Panc1 (cell line): Measurements from ENCODE around the gene MPP7. TPM values are rescaled to one million over a fixed set of nuclear protein-coding genes. Genes with fewer than 3 reads are reported as not detected.

Source experiments
- ATAC-seq: fragments of 200-7000 bp; cut with Tn5 transposase; 2 replicates; pipeline ENCODE4 v1.9.1; 2020; ENCODE audit warnings: mild to moderate bottlenecking, moderate library complexity
- BruUV-seq: library from RNA; stranded (reverse); fragments of 400-500 nt; replicated peaks from 2 replicates; lab custom pipeline; 2021; lab: Mats Ljungman, UMichigan
- CTCF ChIA-PET: fragments of 300-600 bp; sonication (Branson Sonifier 250); formaldehyde crosslinking; loops from one replicate; lab custom pipeline; 2022; ENCODE audit warnings: antibody characterized with exemption; lab: Charles Lee
- POLR2A ChIA-PET: fragments of 300-600 bp; sonication (Branson Sonifier 250); formaldehyde crosslinking; loops from one replicate; lab custom pipeline; 2022; ENCODE audit warnings: antibody characterized with exemption; lab: Charles Lee
- DNase-seq: peaks from one replicate; pipeline ENCODE4 v3.0.0-alpha.2; 2010; ENCODE audit warnings: low read depth, low spot score
- H3K27ac ChIP-seq: 2 replicates; pipeline ENCODE4 v1.5.1; 2011; ENCODE audit warnings: mild to moderate bottlenecking, low read length, inconsistent platforms
- H3K27me3 ChIP-seq: fragments of 200-500 bp; sonication (Bioruptor generic); 2 replicates; pipeline ENCODE4 v1.6.0; 2014; ENCODE audit warnings: low read length, inconsistent platforms; ENCODE audit not compliant: control insufficient read depth, insufficient read depth
- H3K36me3 ChIP-seq: fragments of 200-500 bp; sonication (Bioruptor generic); 2 replicates; pipeline ENCODE4 v1.5.1; 2014; ENCODE audit warnings: inconsistent platforms, mild to moderate bottlenecking, low read length, moderate library complexity; ENCODE audit not compliant: control insufficient read depth, insufficient read depth
- H3K4me1 ChIP-seq: 2 replicates; pipeline ENCODE4 v1.5.1; 2011; ENCODE audit warnings: inconsistent platforms, mild to moderate bottlenecking, low read length, moderate library complexity; ENCODE audit not compliant: control insufficient read depth, insufficient read depth
- H3K4me3 ChIP-seq, 2 experiments: 2 replicates each; pipeline ENCODE4 v1.5.1; 2011 to 2012; ENCODE audit warnings: low read depth in 2 of 2, low read length in 2 of 2, mild to moderate bottlenecking in 2 of 2, inconsistent platforms in 1 of 2, moderate library complexity in 1 of 2
- H3K9me3 ChIP-seq: fragments of 200-500 bp; sonication (Bioruptor generic); 2 replicates; pipeline ENCODE4 v1.5.1; 2014; ENCODE audit warnings: low read depth, mild to moderate bottlenecking, inconsistent platforms, low read length, moderate library complexity; ENCODE audit not compliant: control insufficient read depth, insufficient read depth
- POLR2AphosphoS5 ChIP-seq: IDR thresholded peaks from 2 replicates; pipeline ENCODE4 v1.6.1; 2012; ENCODE audit warnings: mild to moderate bottlenecking, low read depth, low read length, moderate library complexity
- SIN3A ChIP-seq: IDR thresholded peaks from 2 replicates; pipeline ENCODE4 v1.6.1; 2012; ENCODE audit warnings: low read depth, mild to moderate bottlenecking, low read length, moderate library complexity, borderline replicate concordance; ENCODE audit not compliant: insufficient read depth
- TCF7L2 ChIP-seq: IDR thresholded peaks from 2 replicates; pipeline ENCODE4 v1.6.1; 2011; ENCODE audit warnings: mild to moderate bottlenecking, low read depth, low read length, inconsistent platforms
- in situ Hi-C: cut with HindIII; loops from 2 replicates; pipeline ENCODE4 v1.10.0; 2016; ENCODE audit warnings: low sequenced_read_pairs, low pct_unique_long_range_greater_than_20kb
- intact Hi-C: fragments of 100-400 bp; cut with micrococcal nuclease; formaldehyde crosslinking; loops from one replicate; pipeline ENCODE4 v1.10.0; 2022; ENCODE audit not compliant: unreplicated experiment
- total RNA-seq: library from RNA; stranded (reverse); gene quantifications from one replicate; pipeline ENCODE4 v1.2.1, GENCODE V29; 2021; ENCODE audit not compliant: unreplicated experiment
- TF ChIP-seq, protein P1 (sequence below): fragments of 450-650 bp; IDR thresholded peaks from 2 replicates; pipeline ENCODE4 v1.5.1; 2017; ENCODE audit warnings: mild to moderate bottlenecking
- TF ChIP-seq, protein P2 (sequence below), 2 experiments: IDR thresholded peaks; 2 replicates each; pipeline ENCODE4 v1.6.1; 2011 to 2012; ENCODE audit warnings: low read depth in 2 of 2, control low read depth in 1 of 2, low read length in 1 of 2, mild to moderate bottlenecking in 1 of 2, moderate library complexity in 1 of 2; ENCODE audit not compliant: insufficient read depth in 1 of 2

MPP7 gene
- total RNA-seq, 1 experiment from 2014 or later, result 0.49 TPM

DNA sequence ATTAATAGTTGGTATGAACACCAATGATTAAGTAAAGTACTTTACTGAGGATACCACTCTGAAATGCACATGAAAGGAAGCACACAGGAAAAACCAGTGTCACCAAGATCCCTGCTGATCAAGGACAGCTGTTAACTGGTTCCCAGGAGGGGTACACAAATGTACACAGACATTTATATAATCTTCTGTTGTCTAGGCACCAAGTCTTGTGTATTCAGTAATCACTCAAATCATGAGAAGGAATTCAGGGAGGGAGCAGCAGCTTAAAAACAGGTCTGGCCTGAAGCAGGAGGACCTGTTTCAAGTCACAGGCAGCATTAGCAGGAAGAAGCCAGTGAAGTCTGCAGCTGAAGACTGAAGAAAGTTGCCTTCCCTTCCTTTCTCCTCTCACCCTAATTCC is 18.7 kb downstream of the MPP7 start:
- BruUV-seq, result no TSS peak
- H3K27me3 ChIP-seq, result no peaks in the 10 kb centered on the region
- in situ Hi-C loops, result no loop called here
- intact Hi-C loops, result no loop called here
- POLR2A ChIA-PET, result no interaction called here
- H3K4me1 ChIP-seq, result no peaks in the 10 kb centered on the region
- DNase-seq, result no peak
- H3K4me3 ChIP-seq, result no peak overlapping the region
- H3K9me3 ChIP-seq, result no peaks in the 10 kb centered on the region
- H3K36me3 ChIP-seq, result no peaks in the 10 kb centered on the region
- ATAC-seq, result no peak
- CTCF ChIA-PET, result no interaction called here
- H3K27ac ChIP-seq, result no peak overlapping the region
- TF ChIP-seq SIN3A (no peak), POLR2AphosphoS5 (no peak), TCF7L2 (no peak)
- TF ChIP-seq, protein P1, sequence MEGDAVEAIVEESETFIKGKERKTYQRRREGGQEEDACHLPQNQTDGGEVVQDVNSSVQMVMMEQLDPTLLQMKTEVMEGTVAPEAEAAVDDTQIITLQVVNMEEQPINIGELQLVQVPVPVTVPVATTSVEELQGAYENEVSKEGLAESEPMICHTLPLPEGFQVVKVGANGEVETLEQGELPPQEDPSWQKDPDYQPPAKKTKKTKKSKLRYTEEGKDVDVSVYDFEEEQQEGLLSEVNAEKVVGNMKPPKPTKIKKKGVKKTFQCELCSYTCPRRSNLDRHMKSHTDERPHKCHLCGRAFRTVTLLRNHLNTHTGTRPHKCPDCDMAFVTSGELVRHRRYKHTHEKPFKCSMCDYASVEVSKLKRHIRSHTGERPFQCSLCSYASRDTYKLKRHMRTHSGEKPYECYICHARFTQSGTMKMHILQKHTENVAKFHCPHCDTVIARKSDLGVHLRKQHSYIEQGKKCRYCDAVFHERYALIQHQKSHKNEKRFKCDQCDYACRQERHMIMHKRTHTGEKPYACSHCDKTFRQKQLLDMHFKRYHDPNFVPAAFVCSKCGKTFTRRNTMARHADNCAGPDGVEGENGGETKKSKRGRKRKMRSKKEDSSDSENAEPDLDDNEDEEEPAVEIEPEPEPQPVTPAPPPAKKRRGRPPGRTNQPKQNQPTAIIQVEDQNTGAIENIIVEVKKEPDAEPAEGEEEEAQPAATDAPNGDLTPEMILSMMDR, result no peak
- TF ChIP-seq, protein P2, sequence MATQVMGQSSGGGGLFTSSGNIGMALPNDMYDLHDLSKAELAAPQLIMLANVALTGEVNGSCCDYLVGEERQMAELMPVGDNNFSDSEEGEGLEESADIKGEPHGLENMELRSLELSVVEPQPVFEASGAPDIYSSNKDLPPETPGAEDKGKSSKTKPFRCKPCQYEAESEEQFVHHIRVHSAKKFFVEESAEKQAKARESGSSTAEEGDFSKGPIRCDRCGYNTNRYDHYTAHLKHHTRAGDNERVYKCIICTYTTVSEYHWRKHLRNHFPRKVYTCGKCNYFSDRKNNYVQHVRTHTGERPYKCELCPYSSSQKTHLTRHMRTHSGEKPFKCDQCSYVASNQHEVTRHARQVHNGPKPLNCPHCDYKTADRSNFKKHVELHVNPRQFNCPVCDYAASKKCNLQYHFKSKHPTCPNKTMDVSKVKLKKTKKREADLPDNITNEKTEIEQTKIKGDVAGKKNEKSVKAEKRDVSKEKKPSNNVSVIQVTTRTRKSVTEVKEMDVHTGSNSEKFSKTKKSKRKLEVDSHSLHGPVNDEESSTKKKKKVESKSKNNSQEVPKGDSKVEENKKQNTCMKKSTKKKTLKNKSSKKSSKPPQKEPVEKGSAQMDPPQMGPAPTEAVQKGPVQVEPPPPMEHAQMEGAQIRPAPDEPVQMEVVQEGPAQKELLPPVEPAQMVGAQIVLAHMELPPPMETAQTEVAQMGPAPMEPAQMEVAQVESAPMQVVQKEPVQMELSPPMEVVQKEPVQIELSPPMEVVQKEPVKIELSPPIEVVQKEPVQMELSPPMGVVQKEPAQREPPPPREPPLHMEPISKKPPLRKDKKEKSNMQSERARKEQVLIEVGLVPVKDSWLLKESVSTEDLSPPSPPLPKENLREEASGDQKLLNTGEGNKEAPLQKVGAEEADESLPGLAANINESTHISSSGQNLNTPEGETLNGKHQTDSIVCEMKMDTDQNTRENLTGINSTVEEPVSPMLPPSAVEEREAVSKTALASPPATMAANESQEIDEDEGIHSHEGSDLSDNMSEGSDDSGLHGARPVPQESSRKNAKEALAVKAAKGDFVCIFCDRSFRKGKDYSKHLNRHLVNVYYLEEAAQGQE (IDR thresholded peaks at IDR 0.05; ENCODE audit: insufficient read depth in 1 of 2, low read depth in 2 of 2, low read length in 1 of 2), result no peak

DNA sequence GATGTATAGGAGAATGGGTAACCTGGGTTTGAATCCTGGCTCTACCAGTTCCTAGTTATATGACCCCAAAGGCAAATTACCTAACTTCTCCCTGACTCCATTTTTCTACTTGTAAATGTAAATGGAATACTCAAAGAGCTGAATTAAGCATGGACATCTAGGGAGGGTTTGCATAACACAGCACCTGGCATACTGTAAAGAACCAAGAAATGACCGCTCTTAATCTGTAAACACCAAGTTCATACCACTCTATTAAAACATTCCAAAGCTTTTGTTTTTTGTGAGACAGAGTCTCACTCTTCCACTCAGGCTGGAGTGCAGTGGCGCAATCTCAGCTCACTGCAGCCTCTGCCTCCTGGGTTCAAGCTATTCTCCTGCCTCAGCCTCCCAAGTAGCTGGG is 19.6 kb downstream of the MPP7 start:
- in situ Hi-C loops (no loop called here), intact Hi-C loops (no loop called here)
- Histone ChIP-seq H3K36me3 (no peaks in the 10 kb centered on the region), H3K27ac (no peak overlapping the region), H3K4me1 (no peaks in the 10 kb centered on the region), H3K9me3 (no peaks in the 10 kb centered on the region), H3K4me3 (no peak overlapping the region), H3K27me3 (no peaks in the 10 kb centered on the region)
- TF ChIP-seq, protein P1, result no peak
- TF ChIP-seq, protein P2 (IDR thresholded peaks at IDR 0.05; ENCODE audit: insufficient read depth in 1 of 2, low read depth in 2 of 2, low read length in 1 of 2), result no peak
- TF ChIP-seq POLR2AphosphoS5 (no peak), SIN3A (no peak), TCF7L2 (no peak)
- ChIA-PET POLR2A (no interaction called here), CTCF (no interaction called here)
- ATAC-seq (no peak), DNase-seq (no peak)
- no TSS peak for BruUV-seq
